NCI-H774 (cell line): ENCODE measurements around the gene MTTP.

Source experiments
- DNase-seq: peaks from one replicate; lab custom pipeline; 2025; lab: John Stamatoyannopoulos, UW

The MTTP gene

GRCh38 chr4:99593781-99594641 lies 19.4 kb downstream of the MTTP start:
- DNase-seq, result no peak

- DNase-seq, result no peak
Measured at GRCh38 chr4:99594818-99595217, 20.2 kb downstream of the MTTP start.

GRCh38 chr4:99606716-99607115 lies 32.1 kb downstream of the MTTP start:
- DNase-seq, result no peak

- DNase-seq, result no peak
Measured at GRCh38 chr4:99608417-99608816, 33.8 kb downstream of the MTTP start.

GRCh38 chr4:99610605-99611175 lies 36.1 kb downstream of the MTTP start:
- no peak for DNase-seq

- DNase-seq, result no peak
Measured at GRCh38 chr4:99612281-99612680, 37.7 kb downstream of the MTTP start.

- DNase-seq, result no peak
Measured at GRCh38 chr4:99612704-99613103, 38.1 kb downstream of the MTTP start.

- no peak for DNase-seq
Measured at GRCh38 chr4:99614491-99614890, 39.9 kb downstream of the MTTP start.

- DNase-seq, result no peak
Measured at GRCh38 chr4:99615170-99615820, 40.7 kb downstream of the MTTP start.

- DNase-seq, result no peak
Measured at GRCh38 chr4:99617374-99617773, 42.8 kb downstream of the MTTP start.

- no peak for DNase-seq
Measured at GRCh38 chr4:99622341-99622740, 47.7 kb downstream of the MTTP start.

GRCh38 chr4:99624141-99624719 lies 49.6 kb downstream of the MTTP start:
- DNase-seq, result no peak

GRCh38 chr4:99625369-99625768 lies 50.7 kb downstream of the MTTP start:
- no peak for DNase-seq

- no peak for DNase-seq
Measured at GRCh38 chr4:99628040-99628439, 53.4 kb downstream of the MTTP start.

- no peak for DNase-seq
Measured at GRCh38 chr4:99629962-99630554, 55.4 kb downstream of the MTTP start.

GRCh38 chr4:99630857-99631360 lies 56.3 kb downstream of the MTTP start:
- DNase-seq, result no peak

GRCh38 chr4:99633772-99634171 lies 59.1 kb downstream of the MTTP start:
- DNase-seq, result no peak

- no peak for DNase-seq
Measured at GRCh38 chr4:99634742-99635360, 60.2 kb downstream of the MTTP start.

- DNase-seq, result no peak
Measured at GRCh38 chr4:99635601-99636000, 61.0 kb downstream of the MTTP start.

- DNase-seq, result no peak
Measured at GRCh38 chr4:99636422-99636821, 61.8 kb downstream of the MTTP start.

- DNase-seq, result no peak
Measured at GRCh38 chr4:99637174-99637573, 62.5 kb downstream of the MTTP start.

- no peak for DNase-seq
Measured at GRCh38 chr4:99640676-99641075, 66.1 kb downstream of the MTTP start.
